Measurements from ENCODE around the gene TXNRD2.
"Not testable (repeated sequence)": the region's sequence is repeated elsewhere in the genome, so short reads cannot be mapped to it uniquely, and the experiment has no call there.

TXNRD2 gene

GRCh38 chr22:19931514-19931913, 10.1 kb downstream of the TXNRD2 start:
- no peaks in the 10 kb centered on the region for H3K36me3 ChIP-seq (ENCODE audit: control insufficient read depth, insufficient read depth, low read length)
- WGBS, 2 experiments: 90 to 93% methylated on average over 8 of the region's 8 CpGs
- no peak overlapping the region for H3K27ac ChIP-seq (ENCODE audit: insufficient read depth, low read depth, low read length, poor library complexity, severe bottlenecking)
- H3K27me3 ChIP-seq (ENCODE audit: control insufficient read depth, insufficient read depth, low read length, poor library complexity, severe bottlenecking): no peaks in the 10 kb centered on the region
- H3K4me1 ChIP-seq (ENCODE audit: control insufficient read depth, insufficient read depth, low read length): no peaks in the 10 kb centered on the region
- no peak overlapping the region for H3K4me3 ChIP-seq (ENCODE audit: insufficient read depth, low read depth, low read length)
- H3K9me3 ChIP-seq (ENCODE audit: control insufficient read depth, low read length): no peaks in the 10 kb centered on the region

GRCh38 chr22:19930551-19931486, 10.8 kb downstream of the TXNRD2 start:
- Histone ChIP-seq H3K4me3 (ENCODE audit: insufficient read depth, low read depth, low read length) (no peak overlapping the region), H3K4me1 (ENCODE audit: control insufficient read depth, insufficient read depth, low read length) (no peaks in the 10 kb centered on the region), H3K9me3 (ENCODE audit: control insufficient read depth, low read length) (no peaks in the 10 kb centered on the region), H3K27me3 (ENCODE audit: control insufficient read depth, insufficient read depth, low read length, poor library complexity, severe bottlenecking) (no peaks in the 10 kb centered on the region), H3K36me3 (ENCODE audit: control insufficient read depth, insufficient read depth, low read length) (no peaks in the 10 kb centered on the region), H3K27ac (ENCODE audit: insufficient read depth, low read depth, low read length, poor library complexity, severe bottlenecking) (no peak overlapping the region)
- 93 to 94% methylated on average over 21 of the region's 21 CpGs for WGBS, 2 experiments

DNA sequence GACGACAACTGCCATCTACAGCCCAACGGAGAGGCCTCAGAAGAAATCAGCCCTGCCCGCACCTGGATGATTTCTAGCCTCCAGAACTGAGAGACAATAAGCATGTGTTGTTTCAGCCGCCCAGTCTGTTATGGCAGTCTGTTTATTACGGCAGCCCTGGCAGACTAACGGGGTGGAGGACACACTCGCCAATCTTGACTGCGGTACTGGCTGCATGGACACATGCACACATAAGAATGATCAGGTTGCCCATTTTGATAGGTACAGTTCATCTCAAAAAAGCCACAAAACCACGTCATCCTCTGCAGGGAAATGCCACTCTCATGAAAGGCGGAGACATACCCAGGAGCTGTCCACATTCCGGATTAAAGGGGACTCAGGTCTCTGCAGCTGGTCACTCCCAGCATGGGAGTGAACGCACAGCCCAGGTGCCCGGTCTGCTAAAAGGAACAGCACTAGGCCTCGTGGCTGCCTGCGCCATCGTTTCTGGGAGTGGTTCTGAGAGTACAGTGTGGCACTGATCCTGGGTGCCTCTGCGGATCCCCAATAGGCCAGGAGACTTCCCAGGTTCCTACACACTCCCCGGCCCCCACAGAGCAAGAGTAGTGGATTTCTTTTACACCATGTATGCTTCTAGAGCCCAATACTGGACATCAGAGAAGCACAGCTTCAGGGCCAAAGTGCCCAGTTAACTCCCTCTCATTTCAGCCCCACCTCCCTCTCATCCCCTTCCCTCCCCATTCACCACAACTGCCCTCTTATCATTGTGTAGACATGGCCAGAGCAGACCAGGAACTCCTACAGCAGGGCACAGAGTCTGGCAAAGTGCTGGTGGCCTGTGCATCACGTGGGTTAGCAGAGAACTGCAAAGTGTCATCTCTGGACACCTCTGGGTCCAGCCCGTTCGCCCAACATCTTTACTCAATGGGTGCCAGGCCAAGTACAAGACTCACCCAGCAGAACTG, 11.8 kb downstream of the TXNRD2 start:
- no peaks in the 10 kb centered on the region for H3K9me3 ChIP-seq (ENCODE audit: control insufficient read depth, low read length)
- H3K4me3 ChIP-seq (ENCODE audit: insufficient read depth, low read depth, low read length): no peak overlapping the region
- no peaks in the 10 kb centered on the region for H3K36me3 ChIP-seq (ENCODE audit: control insufficient read depth, insufficient read depth, low read length)
- no peaks in the 10 kb centered on the region for H3K27me3 ChIP-seq (ENCODE audit: control insufficient read depth, insufficient read depth, low read length, poor library complexity, severe bottlenecking)
- WGBS, 2 experiments: 94% methylated on average over 21 of the region's 21 CpGs
- H3K27ac ChIP-seq (ENCODE audit: insufficient read depth, low read depth, low read length, poor library complexity, severe bottlenecking): no peak overlapping the region
- H3K4me1 ChIP-seq (ENCODE audit: control insufficient read depth, insufficient read depth, low read length): no peaks in the 10 kb centered on the region

- WGBS, 2 experiments: 95% methylated on average over 11 of the region's 11 CpGs
- H3K4me1 ChIP-seq (ENCODE audit: control insufficient read depth, insufficient read depth, low read length): no peaks in the 10 kb centered on the region
- no peaks in the 10 kb centered on the region for H3K9me3 ChIP-seq (ENCODE audit: control insufficient read depth, low read length)
- H3K4me3 ChIP-seq (ENCODE audit: insufficient read depth, low read depth, low read length): no peak overlapping the region
- H3K36me3 ChIP-seq (ENCODE audit: control insufficient read depth, insufficient read depth, low read length): no peaks in the 10 kb centered on the region
- no peak overlapping the region for H3K27ac ChIP-seq (ENCODE audit: insufficient read depth, low read depth, low read length, poor library complexity, severe bottlenecking)
- no peaks in the 10 kb centered on the region for H3K27me3 ChIP-seq (ENCODE audit: control insufficient read depth, insufficient read depth, low read length, poor library complexity, severe bottlenecking)
These were observed 13.4 kb downstream of the TXNRD2 start for GRCh38 chr22:19928207-19928606.

GRCh38 chr22:19927696-19928095, 13.9 kb downstream of the TXNRD2 start:
- Histone ChIP-seq H3K4me1 (ENCODE audit: control insufficient read depth, insufficient read depth, low read length) (no peaks in the 10 kb centered on the region), H3K9me3 (ENCODE audit: control insufficient read depth, low read length) (no peaks in the 10 kb centered on the region), H3K36me3 (ENCODE audit: control insufficient read depth, insufficient read depth, low read length) (no peaks in the 10 kb centered on the region), H3K27me3 (ENCODE audit: control insufficient read depth, insufficient read depth, low read length, poor library complexity, severe bottlenecking) (no peaks in the 10 kb centered on the region), H3K27ac (ENCODE audit: insufficient read depth, low read depth, low read length, poor library complexity, severe bottlenecking) (no peak overlapping the region), H3K4me3 (ENCODE audit: insufficient read depth, low read depth, low read length) (no peak overlapping the region)
- WGBS, 2 experiments: 89 to 93% methylated on average over 6 to 7 of the region's 7 CpGs

DNA sequence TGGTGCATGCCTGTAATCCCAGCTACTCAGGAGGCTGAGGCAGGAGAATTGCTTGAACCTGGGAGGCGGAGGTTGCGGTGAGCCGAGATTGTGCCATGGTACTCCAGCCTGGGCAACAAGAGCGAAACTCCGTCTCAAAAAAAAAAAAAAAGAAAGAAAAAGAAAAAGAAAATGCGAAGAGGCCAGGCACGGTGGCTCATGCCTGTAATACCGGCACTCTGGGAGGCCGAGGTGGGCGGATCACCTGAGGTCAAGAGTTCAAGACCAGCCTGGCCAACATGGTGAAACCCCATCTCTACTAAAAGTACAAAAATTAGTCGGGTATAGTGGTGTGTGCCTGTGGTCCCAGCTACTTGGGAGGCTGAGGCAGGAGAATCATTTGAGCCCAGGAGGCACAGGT, 15.6 kb downstream of the TXNRD2 start:
- not testable (repeated sequence) for H3K4me1 ChIP-seq (ENCODE audit: control insufficient read depth, insufficient read depth, low read length); H3K9me3 ChIP-seq (ENCODE audit: control insufficient read depth, low read length); H3K27ac ChIP-seq (ENCODE audit: insufficient read depth, low read depth, low read length, poor library complexity, severe bottlenecking); H3K36me3 ChIP-seq (ENCODE audit: control insufficient read depth, insufficient read depth, low read length); H3K4me3 ChIP-seq (ENCODE audit: insufficient read depth, low read depth, low read length); H3K27me3 ChIP-seq (ENCODE audit: control insufficient read depth, insufficient read depth, low read length, poor library complexity, severe bottlenecking)
- WGBS, 2 experiments: 80 to 86% methylated on average over 11 of the region's 11 CpGs

DNA sequence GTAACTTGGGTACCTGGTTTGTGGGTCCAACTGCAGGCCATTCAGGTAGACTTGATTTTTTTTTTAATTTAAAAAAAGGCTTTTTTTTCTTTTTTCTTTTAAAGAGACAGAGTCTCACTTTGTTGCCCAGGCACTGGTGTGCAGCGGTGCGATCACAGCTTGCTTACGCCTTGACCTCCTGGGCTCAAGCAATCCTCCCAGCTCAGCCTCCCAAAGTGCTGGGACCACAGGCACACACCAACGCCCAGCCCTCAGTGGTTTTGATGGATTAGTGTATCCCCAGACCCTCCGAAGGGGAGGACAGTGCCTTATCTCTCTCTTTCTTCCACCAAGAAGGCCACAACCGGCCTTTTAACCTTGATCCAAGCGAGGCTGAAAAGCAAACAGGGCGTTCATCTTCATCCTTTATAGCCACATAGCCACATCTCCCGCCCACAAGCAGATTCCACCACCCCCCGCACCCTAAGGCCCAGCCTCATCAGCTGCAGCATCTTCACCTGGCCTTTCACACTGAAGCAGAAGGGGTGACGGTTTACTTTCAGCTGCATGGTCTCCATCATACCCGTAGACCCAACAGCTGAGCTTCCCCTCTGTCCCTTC, 17.6 kb downstream of the TXNRD2 start:
- Histone ChIP-seq H3K4me1 (ENCODE audit: control insufficient read depth, insufficient read depth, low read length) (no peaks in the 10 kb centered on the region), H3K9me3 (ENCODE audit: control insufficient read depth, low read length) (no peaks in the 10 kb centered on the region), H3K36me3 (ENCODE audit: control insufficient read depth, insufficient read depth, low read length) (no peaks in the 10 kb centered on the region), H3K27me3 (ENCODE audit: control insufficient read depth, insufficient read depth, low read length, poor library complexity, severe bottlenecking) (no peaks in the 10 kb centered on the region), H3K4me3 (ENCODE audit: insufficient read depth, low read depth, low read length) (no peak overlapping the region), H3K27ac (ENCODE audit: insufficient read depth, low read depth, low read length, poor library complexity, severe bottlenecking) (no peak overlapping the region)
- WGBS, 2 experiments: 86% methylated on average over 12 of the region's 12 CpGs

- H3K27ac ChIP-seq (ENCODE audit: insufficient read depth, low read depth, low read length, poor library complexity, severe bottlenecking): no peak overlapping the region
- no peaks in the 10 kb centered on the region for H3K27me3 ChIP-seq (ENCODE audit: control insufficient read depth, insufficient read depth, low read length, poor library complexity, severe bottlenecking)
- no peaks in the 10 kb centered on the region for H3K36me3 ChIP-seq (ENCODE audit: control insufficient read depth, insufficient read depth, low read length)
- H3K9me3 ChIP-seq (ENCODE audit: control insufficient read depth, low read length): no peaks in the 10 kb centered on the region
- 82 to 85% methylated on average over 3 of the region's 3 CpGs for WGBS, 2 experiments
- H3K4me1 ChIP-seq (ENCODE audit: control insufficient read depth, insufficient read depth, low read length): no peaks in the 10 kb centered on the region
- no peak overlapping the region for H3K4me3 ChIP-seq (ENCODE audit: insufficient read depth, low read depth, low read length)
These were observed 20.0 kb downstream of the TXNRD2 start for GRCh38 chr22:19921544-19922081.

- Histone ChIP-seq H3K4me3 (ENCODE audit: insufficient read depth, low read depth, low read length) (no peak overlapping the region), H3K9me3 (ENCODE audit: control insufficient read depth, low read length) (no peaks in the 10 kb centered on the region), H3K36me3 (ENCODE audit: control insufficient read depth, insufficient read depth, low read length) (no peaks in the 10 kb centered on the region), H3K27ac (ENCODE audit: insufficient read depth, low read depth, low read length, poor library complexity, severe bottlenecking) (no peak overlapping the region), H3K27me3 (ENCODE audit: control insufficient read depth, insufficient read depth, low read length, poor library complexity, severe bottlenecking) (no peaks in the 10 kb centered on the region), H3K4me1 (ENCODE audit: control insufficient read depth, insufficient read depth, low read length) (no peaks in the 10 kb centered on the region)
- WGBS, 2 experiments: 94 to 96% methylated on average over 13 of the region's 13 CpGs
These were observed 21.8 kb downstream of the TXNRD2 start for GRCh38 chr22:19919701-19920363.
